Endodermal cell (in vitro differentiated cells): ENCODE data around the gene CHMP4A. TPM values are rescaled to one million over a fixed set of nuclear protein-coding genes. Genes with fewer than 3 reads are reported as not detected.

Source experiments
- DNase-seq: peaks from one replicate; pipeline ENCODE4 v3.0.0-alpha.2; 2017
- H3K27ac ChIP-seq: 2 replicates; pipeline ENCODE4 v1.5.1; 2013; ENCODE audit warnings: mild to moderate bottlenecking, low read depth, low read length, moderate library complexity
- H3K27me3 ChIP-seq: 2 replicates; pipeline ENCODE4 v1.6.1; 2013; ENCODE audit warnings: mild to moderate bottlenecking, low read length, moderate library complexity; ENCODE audit not compliant: insufficient read depth, control insufficient read depth, poor library complexity, severe bottlenecking
- H3K36me3 ChIP-seq: 2 replicates; pipeline ENCODE4 v1.7.0; 2013; ENCODE audit warnings: mild to moderate bottlenecking, low read length, moderate library complexity; ENCODE audit not compliant: control insufficient read depth, insufficient read depth
- H3K4me1 ChIP-seq: one replicate; pipeline ENCODE4 v1.7.0; 2013; ENCODE audit warnings: low read length; ENCODE audit not compliant: control insufficient read depth, insufficient read depth
- H3K4me3 ChIP-seq: 2 replicates; pipeline ENCODE4 v1.5.1; 2013; ENCODE audit warnings: mild to moderate bottlenecking, low read length, moderate library complexity
- H3K9ac ChIP-seq: 2 replicates; pipeline ENCODE4 v1.6.1; 2013; ENCODE audit warnings: mild to moderate bottlenecking, low read length, moderate library complexity; ENCODE audit not compliant: poor library complexity, severe bottlenecking; ENCODE audit errors: extremely low read depth
- H3K9me3 ChIP-seq: 2 replicates; pipeline ENCODE4 v1.6.1; 2013; ENCODE audit warnings: mild to moderate bottlenecking, low read length, moderate library complexity; ENCODE audit not compliant: control insufficient read depth
- H3K27ac Mint-ChIP-seq: 2 replicates; pipeline ENCODE4 v1.8.0; 2020; ENCODE audit warnings: mixed read lengths
- H3K27me3 Mint-ChIP-seq: 2 replicates; pipeline ENCODE4 v1.8.0; 2021; ENCODE audit warnings: mild to moderate bottlenecking, mixed read lengths; ENCODE audit not compliant: insufficient read depth
- H3K36me3 Mint-ChIP-seq: 2 replicates; pipeline ENCODE4 v1.8.0; 2020; ENCODE audit warnings: low read depth, mixed read lengths
- H3K4me1 Mint-ChIP-seq: 2 replicates; pipeline ENCODE4 v1.8.0; 2020; ENCODE audit warnings: mixed read lengths
- H3K4me3 Mint-ChIP-seq: 2 replicates; pipeline ENCODE4 v1.8.0; 2020; ENCODE audit warnings: mild to moderate bottlenecking, moderate library complexity, mixed read lengths
- H3K9me3 Mint-ChIP-seq: 2 replicates; pipeline ENCODE4 v1.8.0; 2020; ENCODE audit warnings: mild to moderate bottlenecking, mixed read lengths
- CTCF ChIP-seq: fragments of 200-600 bp; sonication (generic); conservative IDR thresholded peaks from 2 replicates; pipeline ENCODE4 v1.5.0; 2021; ENCODE audit warnings: antibody characterized with exemption, mild to moderate bottlenecking
- WGBS, 2 experiments: methylation state at CpG; one replicate each; pipeline versions ENCODE4 v1.1.5 to v1.1.7; 2013; ENCODE audit warnings: missing lambda C conversion rate in 2 of 2, mixed read lengths in 1 of 2; ENCODE audit not compliant: insufficient coverage in 1 of 2, insufficient read length in 1 of 2; 5-methylcytosine and 5-hydroxymethylcytosine counted together
- total RNA-seq, 2 donors: library from RNA; stranded (reverse); fragmentation: NEBNext Ultra II Directional in 1 of 2; extraction: Animal tissue kit (Norgen Biotek cat#: 25700) in 1 of 2; gene quantifications; 2 replicates in 1 of 2; 3 replicates in 1 of 2; pipeline ENCODE4 v1.2.1, GENCODE V29; 2021

CHMP4A gene
- total RNA-seq, 2 donors from 2014 or later: 38.8 to 44.3 TPM

GRCh38 chr14:24176599-24176998, 36.7 kb downstream of the CHMP4A start:
- H3K4me3 Mint-ChIP-seq: no peak overlapping the region
- H3K27me3 Mint-ChIP-seq: no peaks in the 10 kb centered on the region
- H3K27ac Mint-ChIP-seq: no peak overlapping the region

GRCh38 chr14:24172871-24173281, 40.4 kb downstream of the CHMP4A start:
- Histone ChIP-seq H3K27me3 (no peaks in the 10 kb centered on the region), H3K4me3 (peak overlapping the region; percentile 85), H3K9ac (no peak overlapping the region), H3K9me3 (no peaks in the 10 kb centered on the region), H3K4me1 (no peaks in the 10 kb centered on the region), H3K27ac (no peak overlapping the region), H3K36me3 (peaks cover 7% of the 10 kb centered on the region)
- Mint-ChIP-seq H3K4me1 (no peaks in the 10 kb centered on the region), H3K27me3 (no peaks in the 10 kb centered on the region), H3K9me3 (no peaks in the 10 kb centered on the region), H3K27ac (no peak overlapping the region), H3K4me3 (peak overlapping the region; percentile 76), H3K36me3 (peaks cover 29% of the 10 kb centered on the region)
- no peak for DNase-seq
- no peak for TF ChIP-seq CTCF
- WGBS, 2 experiments: 91 to 98% methylated on average over 11 to 20 of the region's 20 CpGs

More at GRCh38 chr14:24176599-24176998, 36.7 kb downstream of the CHMP4A start:
- H3K36me3 ChIP-seq: peaks cover 35% of the 10 kb centered on the region
- Mint-ChIP-seq H3K9me3 (no peaks in the 10 kb centered on the region), H3K4me1 (no peaks in the 10 kb centered on the region), H3K36me3 (peaks cover 54% of the 10 kb centered on the region)
- H3K9me3 ChIP-seq: no peaks in the 10 kb centered on the region
- H3K27ac ChIP-seq: no peak overlapping the region
- 91 to 93% methylated on average over 5 of the region's 5 CpGs for WGBS, 2 experiments
- no peaks in the 10 kb centered on the region for H3K4me1 ChIP-seq
- TF ChIP-seq CTCF: no peak
- H3K4me3 ChIP-seq: no peak overlapping the region
- H3K27me3 ChIP-seq: no peaks in the 10 kb centered on the region
- DNase-seq: no peak
- no peak overlapping the region for H3K9ac ChIP-seq

GRCh38 chr14:24172261-24172860, 40.9 kb downstream of the CHMP4A start:
- Histone ChIP-seq H3K36me3 (peaks cover 4% of the 10 kb centered on the region), H3K4me3 (peak overlapping the region; percentile 85), H3K27ac (peak overlapping the region; percentile 60), H3K4me1 (no peaks in the 10 kb centered on the region), H3K9me3 (no peaks in the 10 kb centered on the region), H3K27me3 (no peaks in the 10 kb centered on the region), H3K9ac (peak overlapping the region; percentile 49)
- peak overlapping the region; percentile 67 for H3K27ac Mint-ChIP-seq
- no peaks in the 10 kb centered on the region for H3K9me3 Mint-ChIP-seq
- peak overlapping the region; percentile 76 for H3K4me3 Mint-ChIP-seq
- peaks cover 25% of the 10 kb centered on the region for H3K36me3 Mint-ChIP-seq
- no peaks in the 10 kb centered on the region for H3K27me3 Mint-ChIP-seq
- no peaks in the 10 kb centered on the region for H3K4me1 Mint-ChIP-seq
- WGBS, 2 experiments: 78 to 80% methylated on average over 12 to 29 of the region's 30 CpGs
- no peak for TF ChIP-seq CTCF
- DNase-seq: peak; percentile 66
